Stimulated activated CD4-positive, alpha-beta T cell treated with anti-CD3 and anti-CD28 coated beads, Interleukin-4, amount 100 ng/mL, for 24 hours (primary cell): ENCODE measurements around the gene SGCA.

Experiments
- DNase-seq: peaks from one replicate; pipeline ENCODE4 v3.0.0-alpha.2; 2020

Gene SGCA

DNA sequence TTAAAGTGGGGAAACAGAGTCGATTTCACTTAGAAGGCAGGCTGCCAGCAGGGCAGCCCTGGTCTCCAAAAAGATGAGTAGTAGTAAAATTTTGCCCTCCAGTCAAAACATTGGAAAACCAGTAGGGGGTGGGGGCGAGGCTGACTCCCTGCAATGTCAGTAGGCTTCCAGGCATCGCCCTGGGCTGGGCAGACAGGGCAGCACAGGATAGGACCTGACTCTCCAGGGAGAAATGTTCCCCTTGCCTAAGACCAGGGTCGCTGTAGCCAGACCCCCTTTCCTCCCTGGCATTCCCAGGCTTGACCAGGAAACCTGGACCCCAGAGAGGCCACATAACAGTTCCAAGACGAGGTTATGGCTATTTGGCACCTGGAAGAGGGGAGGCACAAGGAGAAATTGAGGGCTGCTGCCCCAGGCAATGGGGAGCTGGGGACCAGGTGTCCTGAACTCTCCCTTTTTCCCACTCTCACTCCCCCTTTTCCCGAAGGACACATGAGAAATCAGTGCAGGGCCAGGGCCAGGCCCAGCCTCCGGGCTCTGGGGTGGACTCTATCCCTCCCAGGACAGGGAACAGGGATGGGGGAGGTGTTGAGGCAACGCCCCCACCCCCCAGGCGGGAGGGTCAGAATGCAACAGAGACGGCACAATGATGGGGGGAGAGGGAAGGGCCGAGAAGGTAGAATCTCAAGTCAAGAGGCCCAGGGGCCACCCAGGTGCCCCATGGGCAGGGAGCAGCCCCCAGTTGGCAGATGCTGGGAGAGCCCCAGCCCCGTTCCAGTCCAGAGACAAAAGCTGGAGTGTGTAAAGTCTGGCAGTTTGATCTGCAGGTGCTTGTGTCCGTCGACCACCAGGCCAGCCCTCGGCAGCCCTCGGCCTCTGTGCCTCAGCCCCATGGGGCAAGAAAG is 31.3 kb upstream of the SGCA start:
- no peak for DNase-seq

DNA sequence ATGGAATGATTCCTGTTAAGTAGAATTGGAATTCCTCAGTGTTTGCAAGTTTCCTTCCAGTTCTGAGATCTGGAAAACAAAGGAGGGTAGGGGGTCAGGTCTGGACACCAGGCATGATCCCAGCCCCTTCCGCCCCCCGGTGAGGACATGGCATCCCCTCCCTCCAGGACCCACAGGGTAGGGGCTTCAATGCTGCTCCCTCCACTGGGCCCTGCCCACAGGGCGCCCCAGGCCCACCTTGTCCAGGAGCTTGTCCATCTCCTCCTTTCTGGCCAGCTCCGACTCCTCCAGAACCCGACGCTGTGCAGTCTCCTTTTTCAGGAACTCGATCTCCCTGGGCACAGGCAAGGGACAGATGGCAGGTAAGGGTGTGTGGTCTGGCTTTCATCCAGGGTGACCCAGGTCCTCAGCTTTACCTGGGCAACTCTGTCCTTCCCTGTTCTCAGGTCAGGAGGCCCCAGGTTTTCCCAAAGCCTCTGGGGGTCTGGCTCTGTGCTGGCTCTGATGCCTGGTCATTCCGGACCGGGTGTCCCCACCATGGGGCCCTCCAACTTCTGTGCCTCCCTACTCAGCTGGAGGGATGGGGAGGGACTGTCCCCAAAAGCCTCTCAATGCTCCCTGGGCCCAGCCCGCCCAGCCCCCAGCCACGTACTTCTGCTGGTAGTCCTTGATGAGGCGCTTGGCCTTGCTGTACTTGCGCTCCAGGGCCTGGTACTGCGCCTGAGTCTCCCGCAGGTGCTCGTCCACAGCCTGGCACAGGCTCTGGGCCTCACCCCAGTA is 30.3 kb upstream of the SGCA start:
- DNase-seq: no peak

DNA sequence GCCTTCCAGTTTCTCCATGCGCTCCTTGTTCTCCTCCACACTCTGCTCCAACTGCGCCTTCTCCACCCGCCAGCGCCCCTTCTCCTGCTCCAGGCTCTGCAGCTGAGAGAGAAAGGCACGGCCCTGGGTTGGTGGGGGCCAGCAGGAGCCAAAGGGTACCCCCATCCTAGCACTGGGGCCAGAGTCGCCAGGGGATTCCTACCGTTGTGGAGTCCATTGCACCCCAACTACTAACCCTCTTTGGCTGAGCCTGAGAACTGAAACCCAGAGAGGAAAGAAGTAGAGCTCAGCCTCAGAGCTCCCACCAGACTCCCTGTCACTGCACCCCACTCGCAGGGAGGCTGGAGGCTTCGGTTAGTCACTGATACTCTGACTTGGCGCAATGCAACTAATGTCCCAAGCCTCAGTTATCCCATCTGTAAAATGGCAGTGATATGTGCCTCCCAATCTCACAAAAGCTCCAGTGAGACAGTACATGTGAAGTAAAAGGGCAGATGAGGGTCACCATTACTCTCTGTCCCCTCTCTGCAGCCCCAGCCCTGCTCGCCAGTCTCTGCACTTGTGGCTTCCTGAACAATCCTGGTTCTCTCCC is 29.6 kb upstream of the SGCA start:
- no peak for DNase-seq

DNA sequence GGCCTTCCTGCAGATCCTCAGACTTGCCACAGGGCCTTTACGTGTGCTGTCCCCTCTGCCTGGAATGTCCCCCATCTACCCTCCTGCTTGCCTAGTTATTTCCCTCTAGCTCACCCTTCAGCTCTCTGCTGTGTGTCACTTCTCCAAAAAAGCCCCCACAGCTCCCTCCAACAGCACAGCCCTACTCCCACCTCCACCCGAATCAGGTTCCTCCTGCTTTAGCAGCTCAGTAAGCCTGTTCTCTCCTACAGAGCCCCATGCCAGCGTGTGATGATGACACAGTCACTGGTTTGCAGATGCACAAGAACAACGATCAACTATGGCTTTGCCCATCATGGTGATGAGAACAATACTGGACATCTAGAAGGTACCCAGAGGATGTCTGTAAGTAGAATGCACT is 28.8 kb upstream of the SGCA start:
- no peak for DNase-seq

DNA sequence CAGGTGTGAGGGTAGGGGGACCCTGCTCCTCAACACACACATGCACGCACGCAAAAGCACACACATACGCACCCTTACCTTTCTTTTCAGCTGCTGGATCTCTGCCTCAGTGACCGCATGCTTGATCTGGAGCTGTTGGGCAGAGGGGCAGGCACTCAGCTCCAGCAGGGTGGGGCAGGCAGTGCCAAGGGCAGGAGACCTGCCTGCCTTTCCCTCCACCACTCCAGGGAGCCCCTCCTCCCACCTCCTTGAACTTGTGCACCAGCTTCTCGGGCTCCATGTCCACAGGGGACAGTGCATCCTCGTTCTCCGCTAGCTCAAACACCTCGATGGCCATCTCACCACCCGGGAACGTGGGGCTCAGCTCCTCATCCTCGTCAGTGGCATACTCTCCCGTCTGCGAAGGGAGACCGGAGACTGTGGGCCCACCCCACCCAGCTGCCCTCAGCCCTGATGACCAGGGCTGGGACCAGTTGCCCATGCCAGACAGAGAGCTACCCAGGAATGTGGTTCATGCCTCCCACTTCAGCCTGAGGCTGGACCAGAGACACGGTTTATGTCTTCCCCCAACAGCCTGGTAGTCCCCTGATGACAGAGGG is 26.5 kb upstream of the SGCA start:
- no peak for DNase-seq

DNA sequence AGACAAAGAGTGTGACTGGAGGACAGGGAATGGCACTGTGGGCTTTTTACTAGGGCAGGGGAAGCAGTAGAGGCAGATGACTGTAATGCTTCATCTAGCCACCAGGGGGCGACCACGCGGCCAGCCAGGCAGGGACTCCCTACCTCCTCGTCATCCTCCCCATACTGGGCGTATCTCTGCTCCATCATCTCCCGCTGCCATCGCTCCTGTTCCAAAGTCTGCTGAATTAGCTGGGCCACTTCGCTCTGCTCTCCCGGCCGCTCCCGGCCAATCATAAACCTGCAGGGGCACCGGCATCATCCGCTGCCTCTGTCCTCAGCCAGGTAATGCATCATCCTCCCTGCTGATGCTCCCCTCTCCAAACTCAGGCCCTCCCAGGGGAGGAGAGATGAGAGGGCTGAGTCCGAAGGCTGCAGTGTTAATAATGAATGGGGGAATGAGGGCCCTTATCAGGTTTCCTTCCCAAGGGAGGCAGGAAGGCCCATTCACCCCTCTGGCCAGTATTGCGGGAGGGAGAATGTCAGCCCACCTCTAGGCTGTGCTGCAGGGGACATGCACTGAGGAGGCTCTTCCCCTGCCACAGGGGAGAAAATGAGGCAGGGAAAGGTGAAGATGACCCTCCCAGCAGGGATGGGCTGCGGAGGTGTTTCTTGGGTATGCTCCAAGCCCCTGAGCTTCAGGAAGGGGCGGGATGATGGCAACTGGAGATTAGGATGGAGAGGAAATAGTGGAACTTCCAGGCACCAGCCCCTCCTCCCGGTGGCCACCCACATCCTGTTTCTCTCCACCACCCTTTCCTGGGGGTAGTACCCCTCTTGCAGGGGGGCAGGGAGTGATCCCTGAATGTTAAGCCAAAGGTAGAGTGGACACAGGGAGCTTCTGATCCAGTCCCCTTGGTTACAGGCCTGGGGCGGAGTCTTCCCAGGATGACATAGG is 25.6 kb upstream of the SGCA start:
- peak; percentile 84 for DNase-seq

DNA sequence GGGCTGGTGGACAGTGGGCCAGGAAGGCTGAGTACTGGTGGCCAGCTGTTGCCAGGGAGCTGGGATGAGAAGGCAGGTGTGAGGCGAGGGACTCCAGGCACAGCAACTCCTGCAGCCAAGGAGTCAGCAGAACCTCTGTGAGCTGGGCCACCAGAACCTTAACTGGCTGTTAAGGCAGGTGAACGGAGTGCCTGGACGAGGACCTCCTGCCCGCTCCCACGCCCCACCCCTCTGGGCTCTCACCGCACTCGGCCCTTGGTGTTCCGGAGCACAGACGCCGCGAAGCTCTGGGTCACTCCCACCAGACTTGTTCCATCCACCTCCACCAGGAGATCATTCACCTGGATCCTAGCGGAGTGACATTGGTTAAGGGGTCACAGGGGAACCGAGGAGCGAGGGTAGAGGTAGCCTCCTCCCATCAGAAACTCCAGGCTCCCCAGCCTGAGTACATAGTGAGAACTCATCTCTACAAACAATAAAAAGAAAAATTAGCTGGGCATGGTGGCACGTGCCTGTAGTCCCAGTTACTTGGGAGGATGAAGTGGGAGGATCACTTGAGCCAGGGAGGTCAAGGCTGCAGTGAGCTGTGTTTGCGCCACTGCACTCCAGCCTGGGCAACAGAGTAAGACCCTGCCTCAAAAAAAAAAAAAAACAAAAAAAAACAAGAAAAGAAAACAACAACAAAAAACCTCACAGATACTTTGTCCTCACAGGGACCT is 24.6 kb upstream of the SGCA start:
- no peak for DNase-seq

DNA sequence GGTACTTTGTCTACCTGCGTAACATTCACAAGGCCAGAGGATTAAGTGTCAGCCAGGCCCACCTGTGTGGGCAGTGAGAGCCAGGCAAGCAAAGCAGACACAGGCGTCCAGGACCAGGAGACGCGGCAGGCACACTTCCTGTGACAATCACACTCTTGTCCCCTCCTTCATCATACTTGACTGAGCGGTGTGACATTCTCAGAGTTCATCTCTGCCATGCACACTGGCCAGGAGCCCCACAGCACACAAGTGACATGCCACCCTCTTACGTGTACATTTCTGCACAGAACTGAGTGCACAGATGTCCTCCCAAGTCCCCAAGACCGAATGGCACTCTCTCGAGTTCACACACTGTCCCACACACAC is 24.1 kb upstream of the SGCA start:
- no peak for DNase-seq

DNA sequence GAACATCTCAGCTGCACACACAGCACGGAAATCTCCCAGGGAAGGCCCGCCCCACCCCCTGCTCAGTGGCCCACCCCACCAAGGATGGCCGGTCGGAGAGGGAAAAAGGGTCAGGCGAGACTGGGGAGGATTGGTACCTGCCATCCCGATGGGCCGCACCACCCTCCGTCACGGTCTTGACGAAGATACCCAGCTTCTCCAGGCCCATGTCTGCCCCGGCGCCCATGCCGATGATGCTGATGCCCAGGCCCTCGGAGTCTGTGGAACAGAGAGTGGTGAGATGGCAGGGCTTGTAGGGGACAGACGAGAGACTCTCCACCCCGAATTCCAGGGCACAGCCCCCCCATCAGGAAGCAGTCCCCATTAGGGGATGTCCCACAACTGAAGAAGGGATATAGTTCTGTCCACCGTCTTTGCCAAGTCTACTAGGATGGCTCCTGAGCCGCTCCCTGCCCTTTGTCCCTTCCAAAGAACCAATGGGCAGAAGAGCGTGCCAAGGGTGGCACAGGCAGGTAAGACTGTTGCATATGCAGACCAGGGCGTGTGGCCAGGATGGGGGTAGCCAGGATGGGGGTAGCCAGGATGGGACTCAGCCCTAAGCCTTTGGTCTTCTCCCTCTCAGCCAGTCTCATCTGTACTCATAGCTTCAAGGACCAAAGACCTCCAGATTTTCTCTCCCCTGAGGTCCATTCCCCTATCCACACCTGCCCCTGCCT is 22.2 kb upstream of the SGCA start:
- no peak for DNase-seq

DNA sequence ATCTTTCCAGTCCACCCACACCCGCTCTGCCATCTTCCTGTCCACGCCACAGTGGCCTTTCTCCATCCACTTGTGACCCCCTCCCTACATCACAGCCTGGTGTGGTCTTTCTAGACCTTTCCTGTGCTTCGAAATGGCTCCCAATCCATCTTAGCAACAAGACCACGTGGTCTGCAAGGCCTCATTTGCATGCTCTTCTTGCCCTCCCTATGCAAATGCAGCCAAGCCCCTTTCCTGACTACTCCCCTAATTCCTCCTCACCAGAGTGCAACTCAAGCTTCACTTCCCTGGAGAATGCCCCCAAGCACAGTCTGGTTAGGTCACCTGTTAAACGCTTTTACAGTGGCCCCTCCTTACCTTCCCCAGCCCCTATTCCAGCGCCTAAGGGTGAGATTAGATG is 21.4 kb upstream of the SGCA start:
- DNase-seq: no peak

DNA sequence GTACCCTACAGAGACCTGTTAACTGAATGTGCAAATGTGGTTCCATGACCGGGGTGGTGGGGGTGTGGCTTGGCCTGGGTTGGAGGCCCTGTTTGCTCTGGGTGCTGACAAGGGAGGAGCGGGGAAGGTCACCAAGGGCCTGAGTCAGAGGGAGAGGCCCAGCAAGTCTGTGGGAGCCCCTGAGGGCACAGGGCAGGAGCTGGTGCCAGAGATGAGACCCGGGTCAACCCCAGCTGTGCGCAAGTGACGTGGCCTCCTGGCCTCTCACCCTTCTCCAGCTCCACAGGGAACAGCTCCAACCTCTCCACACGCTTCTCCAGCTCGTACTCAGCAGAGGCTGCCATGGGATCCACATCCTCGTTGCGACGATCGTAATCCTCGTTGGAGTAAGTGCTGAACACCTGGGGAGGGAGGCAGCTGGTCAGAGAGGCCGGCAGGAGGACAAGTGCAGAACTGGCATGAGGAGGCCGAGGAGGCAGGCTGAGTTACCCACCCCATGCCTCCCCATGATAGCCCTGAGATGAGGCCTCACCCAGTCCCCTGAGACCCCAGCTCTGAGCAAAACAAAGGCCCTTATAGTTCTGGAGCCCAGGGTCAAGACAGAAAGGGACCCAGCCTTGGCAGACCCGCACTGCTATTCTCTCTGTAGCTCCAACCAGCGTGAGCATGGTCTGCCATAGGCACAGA is 20.8 kb upstream of the SGCA start:
- DNase-seq: no peak

DNA sequence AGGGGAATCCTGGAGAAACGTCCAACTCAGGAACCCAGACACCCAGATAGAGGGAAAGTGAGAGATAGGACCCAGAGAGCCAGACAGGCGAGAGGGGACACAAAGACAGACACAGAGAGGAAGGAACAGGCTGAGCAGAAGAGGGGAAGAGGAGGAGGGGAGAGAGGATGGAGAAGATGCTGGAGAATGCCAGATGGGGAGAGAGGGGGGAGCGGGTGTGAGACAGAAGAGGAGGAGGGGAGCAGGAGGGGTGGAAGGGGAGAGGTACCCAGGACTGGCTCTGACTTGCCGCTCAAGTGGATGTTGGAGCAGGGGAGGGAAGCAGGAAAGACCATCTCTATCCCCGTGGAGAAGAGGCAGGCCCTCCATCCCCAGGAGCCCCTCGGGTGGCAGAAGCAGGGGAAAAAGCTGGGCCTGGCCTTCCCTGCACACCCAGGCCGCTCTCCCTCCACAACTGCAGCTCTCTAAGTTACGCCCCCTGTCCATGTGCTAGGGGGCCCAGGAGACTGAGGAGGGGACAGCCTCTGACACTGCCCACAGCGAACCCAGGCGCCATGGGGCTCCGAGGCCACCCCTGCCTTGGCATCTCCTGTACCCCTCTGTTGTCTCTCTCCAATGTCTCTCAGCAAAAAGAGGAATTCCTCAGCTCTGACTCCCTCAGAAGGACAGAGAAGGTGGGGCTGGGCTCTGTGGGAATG is 20.1 kb upstream of the SGCA start:
- DNase-seq: no peak

DNA sequence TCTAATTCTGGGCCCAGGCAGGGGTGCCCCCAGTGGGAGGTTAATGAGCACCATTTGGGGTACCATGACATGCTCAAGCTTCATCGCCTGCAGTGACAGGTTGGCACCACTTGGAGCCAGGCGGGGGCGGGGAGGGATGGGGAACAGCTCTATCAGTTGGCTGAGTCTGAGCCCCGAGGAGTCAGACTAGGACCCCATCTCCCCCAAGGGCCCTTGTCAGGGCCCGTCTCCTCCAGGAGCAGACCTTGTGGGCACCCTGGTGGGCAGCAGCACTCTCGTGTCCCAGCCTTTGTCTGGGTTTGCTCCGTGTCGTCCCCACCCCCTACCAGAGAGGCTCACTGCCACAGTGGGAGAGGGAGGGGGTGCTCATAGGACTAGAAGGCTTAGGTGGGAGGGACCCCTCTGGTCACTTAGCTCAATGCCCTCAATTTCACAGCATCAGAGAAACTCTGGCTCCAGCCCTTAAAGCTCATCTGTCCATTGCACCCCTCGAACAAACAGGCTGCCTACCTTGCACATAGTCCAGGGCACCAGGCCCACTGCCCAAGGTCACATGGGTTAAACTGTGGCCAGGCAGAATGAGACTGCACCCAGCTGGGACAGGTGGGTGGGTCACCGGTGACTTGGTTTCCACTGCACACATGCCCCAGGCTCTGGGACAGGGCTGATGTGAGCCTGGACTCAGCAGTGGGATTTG is 19.4 kb upstream of the SGCA start:
- DNase-seq: no peak

DNA sequence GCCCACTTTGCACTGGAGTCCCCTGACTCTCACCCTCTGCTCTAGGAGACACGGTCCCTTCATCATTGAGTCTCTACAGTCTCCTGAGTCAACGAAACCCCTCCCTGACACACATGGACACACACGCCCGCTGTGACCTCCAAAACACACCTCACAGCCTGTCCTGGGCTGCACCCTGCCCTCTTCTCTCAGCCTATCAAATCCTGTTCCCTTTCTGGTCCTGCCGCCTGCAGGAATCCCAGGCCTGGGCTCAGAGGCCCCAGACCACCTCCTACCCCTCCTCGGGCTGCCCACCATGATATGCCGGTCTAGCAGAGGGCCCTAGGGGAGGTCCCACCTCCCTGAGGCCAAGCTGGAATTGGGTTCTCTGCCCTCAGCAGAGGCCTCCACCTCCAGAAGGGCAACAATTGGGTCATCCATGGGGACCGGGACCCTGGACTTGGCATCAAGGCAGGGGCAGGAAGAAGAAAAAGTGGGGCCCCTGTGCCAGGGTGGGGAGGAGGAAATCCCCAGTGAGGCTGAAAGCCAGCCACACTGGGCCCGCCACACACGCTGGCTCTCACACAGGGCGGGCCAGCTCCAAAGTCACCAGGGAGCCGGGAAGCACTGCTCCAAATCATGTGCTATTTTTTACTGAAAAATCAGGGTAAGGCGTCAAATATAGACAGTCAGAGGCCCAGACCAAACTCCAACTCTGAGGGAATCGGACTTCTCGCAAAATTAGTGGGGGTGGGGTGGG is 18.7 kb upstream of the SGCA start:
- no peak for DNase-seq

DNA sequence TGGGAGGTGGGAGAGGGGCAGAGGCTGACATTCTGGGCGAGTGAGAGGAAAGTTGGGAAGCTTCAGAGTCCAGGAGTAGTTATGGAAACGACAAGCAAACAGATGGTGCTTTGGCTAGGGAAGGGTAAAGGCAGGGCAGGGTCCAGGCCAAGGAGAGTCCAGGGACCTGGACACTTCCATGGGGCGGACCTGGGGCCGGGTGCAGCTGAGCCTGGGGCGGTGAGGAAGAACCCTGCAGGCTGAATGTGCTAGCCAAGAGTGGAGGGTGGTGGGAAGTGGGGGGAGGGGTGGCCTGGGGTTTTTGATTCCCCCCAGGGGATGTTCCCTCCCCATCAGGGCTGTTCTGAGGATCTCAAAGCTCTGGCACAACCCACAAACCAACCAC is 18.0 kb upstream of the SGCA start:
- DNase-seq: no peak

DNA sequence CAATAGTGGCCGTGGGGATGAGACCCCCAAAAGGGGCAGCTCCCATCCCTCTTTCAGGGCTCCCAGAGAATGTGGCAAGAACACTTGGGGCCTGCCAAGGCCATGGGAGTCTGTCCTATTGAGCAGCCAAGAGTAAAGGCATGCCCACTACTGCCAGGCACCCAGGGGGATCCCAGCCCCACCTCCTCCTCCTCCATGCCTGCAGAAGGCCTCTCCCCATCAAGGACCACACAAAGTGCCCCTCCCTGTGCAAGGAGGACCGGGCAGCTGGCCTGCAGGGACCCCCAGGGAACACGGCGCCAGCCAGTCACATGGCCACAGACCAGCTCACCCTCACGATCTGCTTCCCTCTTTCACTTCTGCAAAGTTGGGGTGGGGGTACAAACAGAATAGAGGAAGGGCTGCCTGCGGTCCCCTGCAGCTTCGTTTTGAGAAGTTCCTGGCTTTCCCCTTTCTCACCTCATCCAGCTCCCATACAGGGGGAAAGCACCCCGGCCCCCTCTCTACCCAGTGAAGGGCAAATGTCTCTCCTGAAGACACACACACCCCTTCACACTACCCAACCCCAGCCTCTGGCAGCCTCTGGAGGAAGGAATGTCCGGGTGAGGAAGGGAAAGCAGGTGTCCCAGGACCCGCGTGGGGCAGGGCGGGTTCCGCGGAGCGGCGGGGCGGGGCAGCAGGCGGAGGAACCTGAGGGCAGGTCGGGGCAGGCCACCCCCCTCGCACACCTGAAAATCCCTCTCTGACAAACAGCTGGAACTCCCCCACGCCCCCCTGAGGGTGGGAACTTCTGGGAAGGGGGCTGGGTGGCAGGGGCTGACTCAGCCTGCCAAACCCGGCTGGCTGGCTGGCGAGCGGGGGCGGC is 17.3 kb upstream of the SGCA start:
- peak; percentile 78 for DNase-seq

DNA sequence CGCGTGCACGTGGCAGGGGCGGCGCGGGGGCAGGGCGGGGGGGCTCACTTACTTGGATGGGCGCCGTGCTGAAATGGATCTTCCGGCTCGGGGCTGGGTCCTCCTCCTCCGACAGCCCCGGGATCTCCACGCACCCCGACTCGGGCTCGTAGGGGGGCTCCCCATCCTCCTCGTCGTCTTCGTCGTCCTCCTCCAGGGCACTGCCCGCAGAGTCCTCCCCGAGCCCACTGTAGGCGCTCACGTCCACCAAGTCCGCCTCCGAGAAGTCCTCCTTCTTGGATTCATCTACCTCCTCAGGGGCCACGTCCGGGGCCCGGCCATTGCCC is 16.8 kb upstream of the SGCA start:
- DNase-seq: no peak
